WTC11 (cell line): ENCODE measurements around the gene CLDN3. TPM values are rescaled to one million over a fixed set of nuclear protein-coding genes. Genes with fewer than 3 reads are reported as not detected.

Source experiments
- ATAC-seq: fragments of 200-7000 bp; cut with Tn5 transposase; 2 replicates; pipeline ENCODE4 v1.10.0; 2021; ENCODE audit warnings: mild to moderate bottlenecking, moderate library complexity
- CTCF ChIA-PET: fragments of 300-600 bp; sonication (Branson Sonifier 250); formaldehyde crosslinking; loops from one replicate; lab custom pipeline; 2021; ENCODE audit warnings: antibody characterized with exemption; lab: Charles Lee
- POLR2A ChIA-PET: fragments of 350-600 bp; sonication (Branson Sonifier 250); formaldehyde crosslinking; loops from one replicate; lab custom pipeline; 2021; ENCODE audit warnings: antibody characterized with exemption; lab: Charles Lee
- DNase-seq: peaks from one replicate; pipeline ENCODE4 v3.0.0; 2021; ENCODE audit warnings: low spot score
- H3K27ac Mint-ChIP-seq: 2 replicates; pipeline ENCODE4 v1.8.0; 2021; ENCODE audit warnings: mixed read lengths
- H3K27me3 Mint-ChIP-seq: 2 replicates; pipeline ENCODE4 v1.8.0; 2021; ENCODE audit warnings: low read depth, mild to moderate bottlenecking, moderate library complexity, mixed read lengths
- H3K36me3 Mint-ChIP-seq: 2 replicates; pipeline ENCODE4 v1.8.0; 2021; ENCODE audit warnings: mixed read lengths
- H3K4me1 Mint-ChIP-seq: 2 replicates; pipeline ENCODE4 v1.8.0; 2022; ENCODE audit warnings: mixed read lengths
- H3K4me3 Mint-ChIP-seq: 2 replicates; pipeline ENCODE4 v1.8.0; 2021; ENCODE audit warnings: mild to moderate bottlenecking, moderate library complexity, mixed read lengths
- H3K9me3 Mint-ChIP-seq: 2 replicates; pipeline ENCODE4 v1.8.0; 2021; ENCODE audit warnings: mixed read lengths
- CBFB ChIP-seq: sonication (generic); formaldehyde crosslinking; IDR thresholded peaks from 2 replicates; pipeline ENCODE4 v1.8.1; 2022; ENCODE audit warnings: mild to moderate bottlenecking, low read depth, missing genetic modification reagents
- CDX4 ChIP-seq: fragments of 250-450 bp; sonication (Bioruptor Pico); IDR thresholded peaks from 2 replicates; pipeline ENCODE4 v1.9.0; 2021; ENCODE audit warnings: moderate library complexity, mild to moderate bottlenecking, inconsistent platforms, borderline replicate concordance
- E2F1 ChIP-seq: sonication (generic); formaldehyde crosslinking; IDR thresholded peaks from 2 replicates; pipeline ENCODE4 v1.8.0; 2022; ENCODE audit warnings: mild to moderate bottlenecking, missing genetic modification reagents
- ERG ChIP-seq: fragments of 250-450 bp; sonication (Bioruptor Pico); IDR thresholded peaks from 2 replicates; pipeline ENCODE4 v1.8.0; 2021; ENCODE audit warnings: mild to moderate bottlenecking
- ESRRA ChIP-seq: sonication (generic); formaldehyde crosslinking; IDR thresholded peaks from 2 replicates; pipeline ENCODE4 v1.8.1; 2022; ENCODE audit warnings: mild to moderate bottlenecking, missing genetic modification reagents, borderline replicate concordance
- IRF1 ChIP-seq: sonication (generic); formaldehyde crosslinking; IDR thresholded peaks from 2 replicates; pipeline ENCODE4 v1.8.0; 2023; ENCODE audit warnings: missing genetic modification reagents
- NR1H2 ChIP-seq: sonication (generic); formaldehyde crosslinking; IDR thresholded peaks from 2 replicates; pipeline ENCODE4 v1.9.0; 2021; ENCODE audit warnings: mild to moderate bottlenecking, moderate library complexity, missing genetic modification reagents
- OVOL2 ChIP-seq: fragments of 250-450 bp; sonication (Bioruptor Pico); IDR thresholded peaks from 2 replicates; pipeline ENCODE4 v1.9.0; 2021; ENCODE audit warnings: mild to moderate bottlenecking, borderline replicate concordance
- SMAD4 ChIP-seq: sonication (generic); formaldehyde crosslinking; IDR thresholded peaks from 2 replicates; pipeline ENCODE4 v1.8.0; 2022; ENCODE audit warnings: mild to moderate bottlenecking, missing genetic modification reagents
- SP1 ChIP-seq: sonication (generic); formaldehyde crosslinking; conservative IDR thresholded peaks from 2 replicates; pipeline ENCODE4 v1.8.1; 2022; ENCODE audit warnings: missing genetic modification reagents
- ZBTB43 ChIP-seq: sonication (generic); formaldehyde crosslinking; IDR thresholded peaks from 2 replicates; pipeline ENCODE4 v1.8.1; 2023; ENCODE audit warnings: mild to moderate bottlenecking, missing genetic modification reagents
- ZNF263 ChIP-seq: sonication (generic); formaldehyde crosslinking; IDR thresholded peaks from 2 replicates; pipeline ENCODE4 v1.8.1; 2022; ENCODE audit warnings: low read depth, mild to moderate bottlenecking, moderate library complexity, missing genetic modification reagents
- ZNF281 ChIP-seq: sonication (generic); formaldehyde crosslinking; IDR thresholded peaks from 2 replicates; pipeline ENCODE4 v1.8.0; 2023; ENCODE audit warnings: mild to moderate bottlenecking, missing genetic modification reagents
- ZNF416 ChIP-seq: fragments of 250-450 bp; sonication (Bioruptor Pico); IDR thresholded peaks from 2 replicates; pipeline ENCODE4 v1.9.0; 2021; ENCODE audit warnings: mild to moderate bottlenecking, inconsistent platforms
- ZNF512 ChIP-seq: sonication (generic); formaldehyde crosslinking; IDR thresholded peaks from 2 replicates; pipeline ENCODE4 v1.8.1; 2022; ENCODE audit warnings: missing genetic modification reagents, borderline replicate concordance
- ZNF671 ChIP-seq: fragments of 250-450 bp; sonication (Bioruptor Pico); IDR thresholded peaks from 2 replicates; pipeline ENCODE4 v1.8.0; 2021; ENCODE audit warnings: mild to moderate bottlenecking
- ZSCAN18 ChIP-seq: fragments of 250-450 bp; sonication (Bioruptor Pico); IDR thresholded peaks from 2 replicates; pipeline ENCODE4 v2.1.2; 2022; ENCODE audit warnings: mild to moderate bottlenecking, moderate library complexity
- total RNA-seq: library from RNA; stranded (reverse); gene quantifications from 3 replicates; pipeline ENCODE4 v1.2.3, GENCODE V29; 2021

Gene CLDN3
- total RNA-seq, 1 experiment from 2014 or later = 20.7 TPM

- TF ChIP-seq ZNF512 (CRISPR knock-in tag) (no peak), OVOL2 (CRISPR knock-in tag) (no peak), ZNF671 (CRISPR knock-in tag) (no peak), SMAD4 (CRISPR knock-in tag) (0 out of 2 replicates have a peak, but pooled peaks have one; percentile 17), E2F1 (CRISPR knock-in tag) (no peak), NR1H2 (CRISPR knock-in tag) (no peak), ZNF416 (CRISPR knock-in tag) (no peak), ZNF263 (no peak), ZBTB43 (CRISPR knock-in tag) (peak; percentile 19; the same call in 1 of the 2 replicates), SP1 (CRISPR knock-in tag) (peak; percentile 80), ZNF281 (no peak), ERG (CRISPR knock-in tag) (no peak), CBFB (CRISPR knock-in tag) (0 out of 2 replicates have a peak, but pooled peaks have one; percentile 61), ESRRA (CRISPR knock-in tag) (peak; percentile 59; the same call in 1 of the 2 replicates)
Measured at GRCh38 chr7:73770002-73770859, at the start of gene CLDN3 (continued).

GRCh38 chr7:73817121-73817520 lies 47.1 kb upstream of the CLDN3 start:
- CTCF ChIA-PET = no interaction called here
- Mint-ChIP-seq H3K9me3 (peaks cover 4% of the 10 kb centered on the region; the same call in 1 of the 2 replicates), H3K27ac (no peak overlapping the region)
- TF ChIP-seq IRF1 (CRISPR knock-in tag) (no peak), ZSCAN18 (CRISPR knock-in tag) (no peak), NR1H2 (CRISPR knock-in tag) (no peak), CDX4 (CRISPR knock-in tag) (no peak)
- TF ChIP-seq, all 79 proteins: peak for 0
- Mint-ChIP-seq H3K27me3 (no peaks in the 10 kb centered on the region), H3K36me3 (no peaks in the 10 kb centered on the region; the same call in 1 of the 2 replicates), H3K4me1 (peaks cover 10% of the 10 kb centered on the region), H3K4me3 (no peak overlapping the region)
- ATAC-seq (no peak), DNase-seq (no peak)
- POLR2A ChIA-PET = no interaction called here
